Embryonic facial prominence (tissue), 1 donor: ENCODE measurements around the gene USP10.

Experiments used
- DNase-seq: peaks from one replicate; pipeline ENCODE4 v3.0.0-alpha.2; 2016; ENCODE audit errors: extremely low spot score

The USP10 gene

GRCh38 chr16:84823926-84824325, 124.1 kb downstream of the USP10 start:
- DNase-seq: no peak

- no peak for DNase-seq
These were observed 126.2 kb downstream of the USP10 start for GRCh38 chr16:84825896-84826557.

DNA sequence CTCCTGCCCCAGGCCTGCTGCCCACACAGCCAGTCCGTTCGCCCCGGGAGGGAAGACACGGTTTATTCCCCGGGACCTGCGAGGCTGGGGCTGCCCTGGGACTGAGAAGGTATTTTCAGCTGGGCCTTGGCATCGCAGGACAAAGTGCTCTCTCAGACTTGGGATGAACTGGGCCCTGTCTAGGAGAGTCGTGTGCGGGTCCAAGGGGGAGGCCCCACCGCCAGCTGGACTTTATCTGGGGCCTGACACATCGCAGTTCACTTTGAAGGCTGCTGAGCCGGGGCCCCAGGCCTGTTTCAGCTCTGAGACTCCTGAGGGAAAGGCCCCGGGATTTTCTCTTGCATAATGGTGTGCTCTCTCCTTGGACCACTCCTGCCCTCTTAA, 126.8 kb downstream of the USP10 start:
- DNase-seq: no peak

GRCh38 chr16:84827131-84827574, 127.4 kb downstream of the USP10 start:
- no peak for DNase-seq

DNA sequence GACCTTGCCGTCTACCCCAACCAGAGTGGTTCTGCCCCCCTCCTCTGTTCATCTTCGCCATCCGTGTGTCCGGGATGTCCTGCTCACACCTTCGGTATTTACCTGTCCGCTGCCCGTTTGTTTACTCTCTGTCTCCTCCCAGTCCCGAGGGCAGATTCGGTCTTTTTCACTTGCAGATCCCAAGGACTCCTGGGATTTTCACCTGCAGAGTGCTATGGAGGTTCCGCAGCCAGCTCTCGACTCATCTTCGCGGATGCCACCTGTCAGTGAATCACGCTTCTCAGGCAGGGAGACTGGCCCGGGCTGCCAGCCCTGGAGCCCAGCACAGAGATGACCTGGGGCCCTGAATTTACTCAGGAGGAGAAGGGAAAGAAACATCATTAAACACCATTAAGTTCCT, 128.1 kb downstream of the USP10 start:
- no peak for DNase-seq

- no peak for DNase-seq
These were observed 128.5 kb downstream of the USP10 start for GRCh38 chr16:84828322-84828721.
